ENCODE data around the gene CCDC141. TPM values are rescaled to one million over a fixed set of nuclear protein-coding genes. Genes with fewer than 3 reads are reported as not detected.
A peak's percentile ranks its signal among the peaks of the same experiment; 100 is the strongest.

The CCDC141 gene
- total RNA-seq, 1 donor: not detected

DNA sequence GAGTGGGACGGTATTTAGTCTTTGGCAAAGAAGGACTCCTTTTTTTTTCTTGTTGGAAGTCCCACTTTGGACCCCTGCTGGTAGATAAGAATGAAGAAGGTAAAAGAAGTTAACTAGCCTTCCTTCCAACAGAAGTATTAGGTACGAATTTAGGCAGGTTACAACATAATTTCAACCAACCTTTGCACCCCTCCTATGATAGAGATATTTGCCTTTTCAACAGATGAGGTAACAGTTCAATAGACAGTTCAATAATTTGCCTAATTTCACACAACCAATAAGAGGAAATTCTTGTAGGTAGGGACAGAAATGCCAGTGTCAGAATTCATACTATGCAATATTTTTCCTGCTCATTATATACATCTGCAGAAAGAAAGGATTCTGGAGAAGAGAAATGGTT is 100.8 kb downstream of the CCDC141 start:
- H3K4me1 ChIP-seq (ENCODE audit: insufficient read depth, low read length): no peaks in the 10 kb centered on the region
- H2AFZ ChIP-seq (ENCODE audit: low read length): no peak overlapping the region
- no peak overlapping the region for H3K4me2 ChIP-seq (ENCODE audit: insufficient read depth, low read length)
- no peaks in the 10 kb centered on the region for H3K36me3 ChIP-seq (ENCODE audit: insufficient read depth, low read length)
- no peaks in the 10 kb centered on the region for H4K20me1 ChIP-seq (ENCODE audit: insufficient read depth, low read length)
- no peaks in the 10 kb centered on the region for H3K9me3 ChIP-seq (ENCODE audit: low read depth, low read length)
- no peaks in the 10 kb centered on the region for H3K79me2 ChIP-seq (ENCODE audit: insufficient read depth, low read length)
- H3K4me3 ChIP-seq (ENCODE audit: insufficient read depth, low read length): no peak overlapping the region
- DNase-seq (ENCODE audit: insufficient read length, low spot score, missing footprints): no peak
- TF ChIP-seq, protein P1, sequence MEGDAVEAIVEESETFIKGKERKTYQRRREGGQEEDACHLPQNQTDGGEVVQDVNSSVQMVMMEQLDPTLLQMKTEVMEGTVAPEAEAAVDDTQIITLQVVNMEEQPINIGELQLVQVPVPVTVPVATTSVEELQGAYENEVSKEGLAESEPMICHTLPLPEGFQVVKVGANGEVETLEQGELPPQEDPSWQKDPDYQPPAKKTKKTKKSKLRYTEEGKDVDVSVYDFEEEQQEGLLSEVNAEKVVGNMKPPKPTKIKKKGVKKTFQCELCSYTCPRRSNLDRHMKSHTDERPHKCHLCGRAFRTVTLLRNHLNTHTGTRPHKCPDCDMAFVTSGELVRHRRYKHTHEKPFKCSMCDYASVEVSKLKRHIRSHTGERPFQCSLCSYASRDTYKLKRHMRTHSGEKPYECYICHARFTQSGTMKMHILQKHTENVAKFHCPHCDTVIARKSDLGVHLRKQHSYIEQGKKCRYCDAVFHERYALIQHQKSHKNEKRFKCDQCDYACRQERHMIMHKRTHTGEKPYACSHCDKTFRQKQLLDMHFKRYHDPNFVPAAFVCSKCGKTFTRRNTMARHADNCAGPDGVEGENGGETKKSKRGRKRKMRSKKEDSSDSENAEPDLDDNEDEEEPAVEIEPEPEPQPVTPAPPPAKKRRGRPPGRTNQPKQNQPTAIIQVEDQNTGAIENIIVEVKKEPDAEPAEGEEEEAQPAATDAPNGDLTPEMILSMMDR (IDR thresholded peaks at IDR 0.05; ENCODE audit: extremely low read depth, low read depth, low read length): no peak
- H3K27me3 ChIP-seq (ENCODE audit: insufficient read depth, low read length): no peaks in the 10 kb centered on the region
- H3K27ac ChIP-seq (ENCODE audit: low read depth, low read length): no peak overlapping the region

DNA sequence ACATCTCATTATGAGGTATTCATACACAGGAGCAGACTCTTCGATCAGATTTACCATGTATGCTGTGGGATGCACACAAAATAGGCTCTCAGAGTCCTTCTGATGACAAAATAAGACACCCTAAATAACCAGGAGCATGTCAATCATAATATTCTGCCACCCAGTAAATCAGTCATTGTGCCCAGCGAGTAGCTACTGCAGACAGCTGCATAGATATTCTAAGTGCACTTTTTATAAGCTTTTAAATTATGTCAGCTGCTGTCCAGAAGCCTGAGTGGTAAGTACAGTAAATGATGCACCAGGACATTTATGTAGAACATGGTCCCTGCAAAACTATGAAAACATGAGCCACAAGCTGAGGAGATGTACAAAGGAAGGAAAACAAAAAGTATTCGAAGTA is 102.9 kb downstream of the CCDC141 start:
- H3K79me2 ChIP-seq (ENCODE audit: insufficient read depth, low read length): no peaks in the 10 kb centered on the region
- no peak overlapping the region for H3K4me3 ChIP-seq (ENCODE audit: insufficient read depth, low read length)
- no peaks in the 10 kb centered on the region for H3K36me3 ChIP-seq (ENCODE audit: insufficient read depth, low read length)
- H4K20me1 ChIP-seq (ENCODE audit: insufficient read depth, low read length): no peaks in the 10 kb centered on the region
- no peak overlapping the region for H3K4me2 ChIP-seq (ENCODE audit: insufficient read depth, low read length)
- DNase-seq (ENCODE audit: insufficient read length, low spot score, missing footprints): no peak
- H3K9me3 ChIP-seq (ENCODE audit: low read depth, low read length): no peaks in the 10 kb centered on the region
- H3K27ac ChIP-seq (ENCODE audit: low read depth, low read length): no peak overlapping the region
- H3K4me1 ChIP-seq (ENCODE audit: insufficient read depth, low read length): no peaks in the 10 kb centered on the region
- no peak overlapping the region for H2AFZ ChIP-seq (ENCODE audit: low read length)
- H3K27me3 ChIP-seq (ENCODE audit: insufficient read depth, low read length): no peaks in the 10 kb centered on the region
- TF ChIP-seq, protein P1 (IDR thresholded peaks at IDR 0.05; ENCODE audit: extremely low read depth, low read depth, low read length): no peak

DNA sequence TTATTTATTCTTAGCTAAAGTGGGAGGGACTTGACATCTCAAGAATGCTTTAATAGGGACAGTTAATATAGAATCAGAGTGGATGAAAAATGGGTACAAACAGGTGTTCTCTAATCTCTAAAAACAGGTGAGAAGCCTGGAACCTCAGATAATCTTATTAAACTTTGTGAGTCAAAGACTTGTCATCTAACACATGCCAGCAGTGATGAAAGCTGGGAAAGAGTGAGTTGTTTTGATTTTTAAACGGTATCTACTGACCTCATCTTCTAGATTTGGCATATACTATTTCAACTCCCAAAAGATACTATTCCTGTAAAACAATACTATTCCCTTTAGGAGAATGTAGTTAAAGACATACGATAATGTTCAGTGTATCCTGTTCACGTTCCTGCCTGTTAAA is 103.4 kb downstream of the CCDC141 start:
- no peak for DNase-seq (ENCODE audit: insufficient read length, low spot score, missing footprints)
- no peak overlapping the region for H3K27ac ChIP-seq (ENCODE audit: low read depth, low read length)
- TF ChIP-seq, protein P1 (IDR thresholded peaks at IDR 0.05; ENCODE audit: extremely low read depth, low read depth, low read length): no peak
- H3K27me3 ChIP-seq (ENCODE audit: insufficient read depth, low read length): no peaks in the 10 kb centered on the region
- no peaks in the 10 kb centered on the region for H3K9me3 ChIP-seq (ENCODE audit: low read depth, low read length)
- no peak overlapping the region for H3K4me2 ChIP-seq (ENCODE audit: insufficient read depth, low read length)
- no peaks in the 10 kb centered on the region for H3K36me3 ChIP-seq (ENCODE audit: insufficient read depth, low read length)
- no peaks in the 10 kb centered on the region for H3K79me2 ChIP-seq (ENCODE audit: insufficient read depth, low read length)
- H2AFZ ChIP-seq (ENCODE audit: low read length): no peak overlapping the region
- H4K20me1 ChIP-seq (ENCODE audit: insufficient read depth, low read length): no peaks in the 10 kb centered on the region
- no peaks in the 10 kb centered on the region for H3K4me1 ChIP-seq (ENCODE audit: insufficient read depth, low read length)
- no peak overlapping the region for H3K4me3 ChIP-seq (ENCODE audit: insufficient read depth, low read length)

DNA sequence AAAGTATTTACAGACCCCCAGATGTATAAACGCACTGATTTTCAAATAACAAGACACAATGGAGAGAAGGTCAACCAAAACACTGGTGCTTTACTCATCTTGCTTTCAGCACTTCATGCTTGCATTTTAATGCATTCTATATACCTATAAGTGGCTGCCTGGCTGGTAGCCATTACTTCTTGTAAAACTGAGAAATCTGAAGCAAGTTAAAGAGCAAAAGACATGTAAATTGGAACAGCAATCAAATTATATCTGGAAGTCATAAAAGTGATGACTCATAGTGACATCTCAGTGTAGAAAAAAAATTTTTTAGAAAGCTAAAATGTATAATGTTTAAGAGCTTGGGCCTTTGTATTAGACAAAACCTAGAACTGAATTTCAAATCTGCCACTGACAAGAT is 106.2 kb downstream of the CCDC141 start:
- no peak overlapping the region for H3K4me3 ChIP-seq (ENCODE audit: insufficient read depth, low read length)
- no peaks in the 10 kb centered on the region for H3K36me3 ChIP-seq (ENCODE audit: insufficient read depth, low read length)
- peak; percentile 30 for DNase-seq (ENCODE audit: insufficient read length, low spot score, missing footprints)
- H3K27me3 ChIP-seq (ENCODE audit: insufficient read depth, low read length): no peaks in the 10 kb centered on the region
- H2AFZ ChIP-seq (ENCODE audit: low read length): no peak overlapping the region
- no peak overlapping the region for H3K27ac ChIP-seq (ENCODE audit: low read depth, low read length)
- TF ChIP-seq, protein P1 (IDR thresholded peaks at IDR 0.05; ENCODE audit: extremely low read depth, low read depth, low read length): no peak
- no peak overlapping the region for H3K4me2 ChIP-seq (ENCODE audit: insufficient read depth, low read length)
- no peaks in the 10 kb centered on the region for H3K4me1 ChIP-seq (ENCODE audit: insufficient read depth, low read length)
- H3K9me3 ChIP-seq (ENCODE audit: low read depth, low read length): no peaks in the 10 kb centered on the region
- no peaks in the 10 kb centered on the region for H3K79me2 ChIP-seq (ENCODE audit: insufficient read depth, low read length)
- no peaks in the 10 kb centered on the region for H4K20me1 ChIP-seq (ENCODE audit: insufficient read depth, low read length)
